Prostate gland (tissue), 2 donors: ENCODE results near the gene COA8.

Experiments
- CTCF ChIP-seq, 4 experiments: fragments of 200-600 bp in 2 of 4; fragments of 450-650 bp in 2 of 4; sonication (generic) in 2 of 4; IDR thresholded peaks; 1 replicate in 3 of 4; 2 replicates in 1 of 4; pipeline ENCODE4 v1.5.1; 2016 to 2019; ENCODE audit warnings: antibody characterized with exemption in 4 of 4, mild to moderate bottlenecking in 2 of 4, moderate library complexity in 2 of 4
- POLR2A ChIP-seq: fragments of 450-650 bp; IDR thresholded peaks from one replicate; pipeline ENCODE4 v1.6.1; 2016; ENCODE audit warnings: antibody characterized with exemption, mild to moderate bottlenecking

DNA sequence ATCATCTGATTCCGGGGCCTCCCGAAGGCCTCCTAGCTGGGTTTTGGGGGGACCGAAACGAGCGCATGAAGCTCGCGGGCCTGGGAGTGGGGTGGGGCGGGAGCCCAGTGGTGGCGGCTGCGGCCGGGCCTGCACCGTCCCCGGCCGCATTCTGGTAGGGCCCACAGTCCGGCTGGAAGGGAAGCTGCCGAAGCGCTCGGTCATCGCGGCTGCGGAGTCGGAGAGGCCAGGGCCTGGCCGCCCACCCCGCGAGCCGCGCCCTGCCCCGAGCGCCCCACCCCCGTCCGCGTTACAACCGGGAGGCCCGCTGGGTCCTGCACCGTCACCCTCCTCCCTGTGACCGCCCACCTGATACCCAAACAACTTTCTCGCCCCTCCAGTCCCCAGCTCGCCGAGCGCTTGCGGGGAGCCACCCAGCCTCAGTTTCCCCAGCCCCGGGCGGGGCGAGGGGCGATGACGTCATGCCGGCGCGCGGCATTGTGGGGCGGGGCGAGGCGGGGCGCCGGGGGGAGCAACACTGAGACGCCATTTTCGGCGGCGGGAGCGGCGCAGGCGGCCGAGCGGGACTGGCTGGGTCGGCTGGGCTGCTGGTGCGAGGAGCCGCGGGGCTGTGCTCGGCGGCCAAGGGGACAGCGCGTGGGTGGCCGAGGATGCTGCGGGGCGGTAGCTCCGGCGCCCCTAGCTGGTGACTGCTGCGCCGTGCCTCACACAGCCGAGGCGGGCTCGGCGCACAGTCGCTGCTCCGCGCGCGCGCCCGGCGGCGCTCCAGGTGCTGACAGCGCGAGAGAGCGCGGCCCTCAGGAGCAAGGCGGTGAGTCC, 66.1 kb downstream of the COA8 start, which contains the start of gene KLC1:
- TF ChIP-seq POLR2A (peak; percentile 90), CTCF (IDR thresholded peaks at IDR 0.05) (no peak)
